NCI-H446 (cell line): Measurements from ENCODE around the gene CLDN15.
"Not testable (repeated sequence)": the region's sequence is repeated elsewhere in the genome, so short reads cannot be mapped to it uniquely, and the experiment has no call there.

Source experiments
- DNase-seq, 2 experiments: peaks; one replicate each; lab custom pipeline; 2025; lab: John Stamatoyannopoulos, UW

Gene CLDN15

GRCh38 chr7:101199522-101199921 is 38.1 kb downstream of the CLDN15 start:
- DNase-seq = not testable (repeated sequence)

- DNase-seq = no peak
Observed at GRCh38 chr7:101198476-101198875, 39.1 kb downstream of the CLDN15 start.

GRCh38 chr7:101197991-101198390 is 39.6 kb downstream of the CLDN15 start:
- no peak for DNase-seq

GRCh38 chr7:101195884-101196283 is 41.7 kb downstream of the CLDN15 start:
- DNase-seq = no peak

GRCh38 chr7:101189109-101189508 is 48.5 kb downstream of the CLDN15 start:
- no peak for DNase-seq

GRCh38 chr7:101186844-101187428 is 50.7 kb downstream of the CLDN15 start:
- DNase-seq = no peak

GRCh38 chr7:101186194-101186593 is 51.4 kb downstream of the CLDN15 start:
- no peak for DNase-seq

- DNase-seq = no peak
Observed at GRCh38 chr7:101185258-101185839, 52.3 kb downstream of the CLDN15 start.
